Ascending aorta (tissue), 2 donors: Measurements from ENCODE around the gene LSS. TPM values are rescaled to one million over a fixed set of nuclear protein-coding genes. Genes with fewer than 3 reads are reported as not detected.
"Not testable (repeated sequence)": the region's sequence is repeated elsewhere in the genome, so short reads cannot be mapped to it uniquely, and the experiment has no call there.

Source experiments
- DNase-seq, 2 donors: peaks; one replicate each; pipeline ENCODE4 v3.0.0-alpha.2; 2019; ENCODE audit warnings: low spot score in 2 of 2
- H3K27ac ChIP-seq, 2 donors: fragments of 200-600 bp; sonication (generic); one replicate each; pipeline ENCODE4 v1.5.1; 2016 to 2017; ENCODE audit warnings: mild to moderate bottlenecking in 1 of 2
- H3K27me3 ChIP-seq: fragments of 200-600 bp; sonication (generic); one replicate; pipeline ENCODE4 v1.5.1; 2017
- H3K36me3 ChIP-seq, 2 donors: fragments of 200-600 bp; sonication (generic); one replicate each; pipeline ENCODE4 v1.5.1; 2016
- H3K4me1 ChIP-seq, 2 donors: fragments of 200-600 bp; sonication (generic); one replicate each; pipeline ENCODE4 v1.5.1; 2016 to 2017; ENCODE audit warnings: mild to moderate bottlenecking in 1 of 2
- H3K4me3 ChIP-seq, 2 donors: fragments of 200-600 bp; sonication (generic); one replicate each; pipeline ENCODE4 v1.5.1; 2016 to 2017; ENCODE audit warnings: mild to moderate bottlenecking in 1 of 2
- H3K9me3 ChIP-seq, 2 donors: fragments of 200-600 bp; sonication (generic); one replicate each; pipeline ENCODE4 v1.5.1; 2016
- CTCF ChIP-seq, 3 experiments: fragments of 200-600 bp in 2 of 3; fragments of 450-650 bp in 1 of 3; sonication (generic) in 2 of 3; IDR thresholded peaks; one replicate each; pipeline ENCODE4 v1.5.1; 2016 to 2019; ENCODE audit warnings: antibody characterized with exemption in 3 of 3, mild to moderate bottlenecking in 1 of 3, moderate library complexity in 1 of 3
- intact Hi-C: fragments of 100-400 bp; cut with DNase I; formaldehyde crosslinking; loops from one replicate; pipeline ENCODE4 v1.15.1; 2023
- total RNA-seq: library from RNA; depleted of rRNA; stranded (reverse); fragments of >200 nt; gene quantifications from one replicate; pipeline ENCODE4 v1.1.0, GENCODE V29; 2016

The LSS gene
- total RNA-seq, 1 donor from 2014 or later = 49.4 TPM

DNA sequence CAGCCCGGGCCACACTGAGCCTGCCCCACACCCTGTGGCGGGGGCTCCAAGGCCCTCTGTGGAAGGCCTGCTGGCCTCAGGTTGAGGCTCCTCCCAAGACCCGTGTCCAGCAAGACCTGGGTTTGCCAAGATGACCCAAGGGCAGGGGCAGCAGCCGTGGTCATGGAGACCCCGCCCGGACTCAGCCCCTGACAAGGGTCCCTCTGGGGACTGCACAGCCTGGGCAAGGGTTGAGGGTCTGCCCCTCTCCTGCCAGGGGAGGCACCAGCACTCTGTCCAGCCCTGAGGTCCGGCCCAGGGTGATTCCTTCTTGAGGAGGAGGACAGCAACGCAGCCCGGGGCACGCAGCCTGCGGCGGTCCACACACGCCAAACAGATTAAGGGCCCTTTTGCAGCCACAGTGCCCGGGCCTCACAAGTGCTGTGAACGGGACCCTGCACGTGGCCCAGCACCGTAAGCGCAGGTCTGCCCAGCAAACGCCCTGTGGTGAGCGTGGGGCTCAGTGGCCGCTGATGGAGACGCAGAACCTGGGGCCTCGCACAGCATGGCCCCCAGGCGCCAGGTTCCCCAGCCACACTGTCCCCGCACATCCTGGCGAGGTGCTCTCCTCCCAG is 47.7 kb downstream of the LSS start:
- H3K27me3 ChIP-seq = no peaks in the 10 kb centered on the region
- no peak overlapping the region for H3K27ac ChIP-seq
- H3K36me3 ChIP-seq = no peaks in the 10 kb centered on the region
- intact Hi-C loops = no loop called here
- H3K4me1 ChIP-seq = no peaks in the 10 kb centered on the region
- no peak overlapping the region for H3K4me3 ChIP-seq
- DNase-seq = no peak
- TF ChIP-seq CTCF (IDR thresholded peaks at IDR 0.05) = no peak
- no peaks in the 10 kb centered on the region for H3K9me3 ChIP-seq

DNA sequence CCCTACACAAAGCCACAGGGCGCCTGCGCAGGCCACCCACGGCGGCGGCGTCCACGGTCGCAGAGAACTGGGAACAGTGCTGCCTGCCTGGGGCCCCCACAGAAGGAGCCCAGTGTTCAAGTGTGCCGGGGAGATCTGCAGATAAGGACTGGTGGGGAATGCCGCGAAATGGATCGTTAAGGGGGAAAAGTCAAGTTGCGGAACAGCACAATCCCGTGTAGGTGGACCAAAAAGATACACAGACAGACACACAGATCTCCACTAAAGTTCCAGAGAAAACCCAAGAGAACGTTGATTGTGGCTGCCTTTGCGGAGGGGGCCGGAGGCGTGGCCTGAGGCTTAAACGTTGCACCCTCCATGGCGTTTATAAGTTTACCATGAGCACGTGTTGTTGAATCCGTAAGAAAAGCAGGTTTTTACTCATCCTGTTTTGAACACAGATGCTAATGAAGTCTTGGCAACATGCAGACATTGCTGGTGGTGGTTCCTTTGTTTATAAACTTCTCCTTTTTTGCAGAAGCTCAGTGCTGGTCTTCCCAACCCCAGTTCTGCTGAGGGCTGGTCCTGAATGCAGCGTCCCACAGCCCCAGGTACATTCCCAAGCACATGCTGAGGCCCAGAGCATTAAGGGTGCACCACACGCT is 48.4 kb downstream of the LSS start:
- intact Hi-C loops = no loop called here
- H3K27ac ChIP-seq = no peak overlapping the region
- no peaks in the 10 kb centered on the region for H3K9me3 ChIP-seq
- no peaks in the 10 kb centered on the region for H3K4me1 ChIP-seq
- no peak for TF ChIP-seq CTCF (IDR thresholded peaks at IDR 0.05)
- no peak overlapping the region for H3K4me3 ChIP-seq
- H3K27me3 ChIP-seq = no peaks in the 10 kb centered on the region
- no peak for DNase-seq
- no peaks in the 10 kb centered on the region for H3K36me3 ChIP-seq

- Histone ChIP-seq H3K4me3 (no peak overlapping the region), H3K27ac (no peak overlapping the region), H3K4me1 (no peaks in the 10 kb centered on the region), H3K36me3 (no peaks in the 10 kb centered on the region), H3K9me3 (no peaks in the 10 kb centered on the region), H3K27me3 (no peaks in the 10 kb centered on the region)
- intact Hi-C loops = no loop called here
- no peak for DNase-seq
- no peak for TF ChIP-seq CTCF (IDR thresholded peaks at IDR 0.05)
Measured at GRCh38 chr21:46179708-46180078, 48.9 kb downstream of the LSS start.

DNA sequence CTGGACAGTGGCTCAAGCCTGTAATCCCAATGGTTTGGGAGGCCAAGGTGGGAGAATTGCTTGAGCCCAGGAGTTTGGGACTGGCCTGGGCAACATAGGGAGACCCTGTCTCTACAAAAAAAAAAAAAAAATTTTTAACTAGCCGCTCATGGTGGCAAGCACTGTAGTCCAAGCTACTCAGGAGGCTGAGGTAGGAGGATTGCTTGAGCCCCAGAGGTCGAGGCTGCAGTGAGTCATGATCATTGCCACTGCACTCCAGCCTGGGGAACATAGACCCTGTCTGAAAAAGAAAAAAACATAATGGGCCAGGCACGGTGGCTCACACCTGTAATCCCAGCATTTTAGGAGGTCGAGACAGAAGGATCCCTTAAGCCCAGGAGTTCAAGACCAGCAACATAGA is 49.6 kb downstream of the LSS start:
- Histone ChIP-seq H3K27ac (no peak overlapping the region), H3K4me3 (no peak overlapping the region), H3K27me3 (no peaks in the 10 kb centered on the region), H3K4me1 (no peaks in the 10 kb centered on the region), H3K36me3 (no peaks in the 10 kb centered on the region), H3K9me3 (no peaks in the 10 kb centered on the region)
- no peak for DNase-seq
- TF ChIP-seq CTCF (IDR thresholded peaks at IDR 0.05) = no peak
- intact Hi-C loops = no loop called here

- H3K9me3 ChIP-seq, H3K27ac ChIP-seq, H3K4me1 ChIP-seq, H3K4me3 ChIP-seq, intact Hi-C loops, DNase-seq, H3K36me3 ChIP-seq, H3K27me3 ChIP-seq: not testable (repeated sequence)
Measured at GRCh38 chr21:46176443-46177129, 52.0 kb downstream of the LSS start.

- H3K36me3 ChIP-seq = no peaks in the 10 kb centered on the region
- H3K27ac ChIP-seq = no peak overlapping the region
- DNase-seq = peak in 1 of 2 donors; percentile 39
Measured at GRCh38 chr21:46173573-46173972, 55.0 kb downstream of the LSS start.

More at GRCh38 chr21:46173573-46173972, 55.0 kb downstream of the LSS start:
- no peaks in the 10 kb centered on the region for H3K4me1 ChIP-seq
- intact Hi-C loops = no loop called here
- TF ChIP-seq CTCF (IDR thresholded peaks at IDR 0.05) = no peak
- no peaks in the 10 kb centered on the region for H3K27me3 ChIP-seq
- no peaks in the 10 kb centered on the region for H3K9me3 ChIP-seq
- H3K4me3 ChIP-seq = no peak overlapping the region
